Astrocyte (in vitro differentiated cells and primary cell): Measurements from ENCODE around the gene GIMAP8.

ENCODE experiments used
- EZH2 ChIP-seq: IDR thresholded peaks from 2 replicates; pipeline ENCODE4 v1.6.1; 2012; ENCODE audit warnings: mild to moderate bottlenecking, low read length, inconsistent platforms; ENCODE audit not compliant: insufficient read depth
- TF ChIP-seq, protein P1 (sequence below): IDR thresholded peaks from 2 replicates; pipeline ENCODE4 v1.5.1; 2011; ENCODE audit warnings: low read depth, mild to moderate bottlenecking, inconsistent platforms, low read length, moderate library complexity; ENCODE audit not compliant: insufficient read depth

GRCh38 chr7:150520145-150520544, 69.7 kb downstream of the GIMAP8 start:
- TF ChIP-seq, protein P1, sequence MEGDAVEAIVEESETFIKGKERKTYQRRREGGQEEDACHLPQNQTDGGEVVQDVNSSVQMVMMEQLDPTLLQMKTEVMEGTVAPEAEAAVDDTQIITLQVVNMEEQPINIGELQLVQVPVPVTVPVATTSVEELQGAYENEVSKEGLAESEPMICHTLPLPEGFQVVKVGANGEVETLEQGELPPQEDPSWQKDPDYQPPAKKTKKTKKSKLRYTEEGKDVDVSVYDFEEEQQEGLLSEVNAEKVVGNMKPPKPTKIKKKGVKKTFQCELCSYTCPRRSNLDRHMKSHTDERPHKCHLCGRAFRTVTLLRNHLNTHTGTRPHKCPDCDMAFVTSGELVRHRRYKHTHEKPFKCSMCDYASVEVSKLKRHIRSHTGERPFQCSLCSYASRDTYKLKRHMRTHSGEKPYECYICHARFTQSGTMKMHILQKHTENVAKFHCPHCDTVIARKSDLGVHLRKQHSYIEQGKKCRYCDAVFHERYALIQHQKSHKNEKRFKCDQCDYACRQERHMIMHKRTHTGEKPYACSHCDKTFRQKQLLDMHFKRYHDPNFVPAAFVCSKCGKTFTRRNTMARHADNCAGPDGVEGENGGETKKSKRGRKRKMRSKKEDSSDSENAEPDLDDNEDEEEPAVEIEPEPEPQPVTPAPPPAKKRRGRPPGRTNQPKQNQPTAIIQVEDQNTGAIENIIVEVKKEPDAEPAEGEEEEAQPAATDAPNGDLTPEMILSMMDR, result no peak
- no peak for TF ChIP-seq EZH2
